ENCODE results near the gene CCDC92B. TPM values are rescaled to one million over a fixed set of nuclear protein-coding genes. Genes with fewer than 3 reads are reported as not detected.
"Not testable (repeated sequence)": the region's sequence is repeated elsewhere in the genome, so short reads cannot be mapped to it uniquely, and the experiment has no call there.

Gene CCDC92B
- total RNA-seq, 6 experiments from 2014 or later = not detected

- intact Hi-C loops (cut with DNase I) = no loop called here
- WGBS (ENCODE audit: insufficient coverage, low coverage, low lambda C conversion rate, missing lambda C conversion rate) = 87% methylated on average over 6 of the region's 22 CpGs
- TF ChIP-seq POLR2A (IDR thresholded peaks at IDR 0.05) = no peak
- TF ChIP-seq, protein P1, sequence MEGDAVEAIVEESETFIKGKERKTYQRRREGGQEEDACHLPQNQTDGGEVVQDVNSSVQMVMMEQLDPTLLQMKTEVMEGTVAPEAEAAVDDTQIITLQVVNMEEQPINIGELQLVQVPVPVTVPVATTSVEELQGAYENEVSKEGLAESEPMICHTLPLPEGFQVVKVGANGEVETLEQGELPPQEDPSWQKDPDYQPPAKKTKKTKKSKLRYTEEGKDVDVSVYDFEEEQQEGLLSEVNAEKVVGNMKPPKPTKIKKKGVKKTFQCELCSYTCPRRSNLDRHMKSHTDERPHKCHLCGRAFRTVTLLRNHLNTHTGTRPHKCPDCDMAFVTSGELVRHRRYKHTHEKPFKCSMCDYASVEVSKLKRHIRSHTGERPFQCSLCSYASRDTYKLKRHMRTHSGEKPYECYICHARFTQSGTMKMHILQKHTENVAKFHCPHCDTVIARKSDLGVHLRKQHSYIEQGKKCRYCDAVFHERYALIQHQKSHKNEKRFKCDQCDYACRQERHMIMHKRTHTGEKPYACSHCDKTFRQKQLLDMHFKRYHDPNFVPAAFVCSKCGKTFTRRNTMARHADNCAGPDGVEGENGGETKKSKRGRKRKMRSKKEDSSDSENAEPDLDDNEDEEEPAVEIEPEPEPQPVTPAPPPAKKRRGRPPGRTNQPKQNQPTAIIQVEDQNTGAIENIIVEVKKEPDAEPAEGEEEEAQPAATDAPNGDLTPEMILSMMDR (IDR thresholded peaks at IDR 0.05) = no peak
- ATAC-seq = no peak
- DNase-seq = peak in 2 of 3 donors; percentile 7 to 49
- H3K36me3 ChIP-seq = peaks cover 0 to 72% (median 35%) of the 10 kb centered on the region in 4 donors
- peaks cover 0 to 35% (median 8%) of the 10 kb centered on the region in 4 donors for H3K4me1 ChIP-seq
- H3K4me3 ChIP-seq = no peak overlapping the region
- H3K27ac ChIP-seq = no peak overlapping the region
- no peaks in the 10 kb centered on the region for H3K27me3 ChIP-seq
- H3K9me3 ChIP-seq = no peaks in the 10 kb centered on the region
These were observed 47.3 kb downstream of the CCDC92B start for GRCh38 chr17:2701996-2702741.

GRCh38 chr17:2701161-2701995, 48.1 kb downstream of the CCDC92B start:
- peak; percentile 20 to 48 (median 47) for DNase-seq
- no peak overlapping the region for H3K27ac ChIP-seq
- TF ChIP-seq, protein P1 (IDR thresholded peaks at IDR 0.05) = no peak
- TF ChIP-seq POLR2A (IDR thresholded peaks at IDR 0.05) = no peak
- H3K4me3 ChIP-seq = no peak overlapping the region
- WGBS (ENCODE audit: insufficient coverage, low coverage, low lambda C conversion rate, missing lambda C conversion rate) = 91% methylated on average over 15 of the region's 41 CpGs
- intact Hi-C loops (cut with DNase I) = no loop called here
- H3K27me3 ChIP-seq = no peaks in the 10 kb centered on the region
- no peak for ATAC-seq
- H3K4me1 ChIP-seq = peaks cover 0 to 27% (median 4%) of the 10 kb centered on the region in 4 donors
- no peaks in the 10 kb centered on the region for H3K9me3 ChIP-seq
- H3K36me3 ChIP-seq = peaks cover 0 to 80% (median 36%) of the 10 kb centered on the region in 4 donors

DNA sequence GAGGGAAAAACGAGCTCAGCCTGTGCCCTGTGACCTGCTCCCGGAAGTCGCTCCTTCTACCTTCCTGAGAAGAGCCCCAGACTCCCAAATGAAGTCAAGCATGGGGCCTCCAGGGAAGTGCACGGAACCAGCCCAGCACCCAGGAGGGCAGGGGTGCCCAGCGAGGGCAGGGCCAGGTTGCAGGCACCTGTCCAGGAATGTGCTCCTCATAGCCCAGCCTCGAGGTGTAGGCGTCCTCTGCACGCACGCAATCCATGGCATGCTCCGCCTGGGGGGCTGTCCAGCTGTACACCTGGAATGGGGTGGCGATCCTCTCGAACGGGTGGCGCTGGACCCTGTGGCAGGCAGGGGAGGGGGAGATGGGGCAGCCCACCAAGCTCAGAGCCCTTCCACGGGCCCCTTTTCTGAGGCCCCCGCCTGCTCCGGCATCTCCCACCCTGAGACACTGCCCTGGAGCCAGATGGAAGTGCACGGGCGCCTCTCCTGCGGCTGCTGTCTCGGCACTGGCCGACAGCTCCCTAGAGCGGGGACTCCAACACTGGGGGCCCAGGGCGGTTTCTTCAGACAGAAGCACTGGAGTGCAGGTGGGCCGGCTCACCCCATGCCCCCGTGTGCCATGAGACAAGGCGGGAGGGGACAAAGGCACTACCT, 48.8 kb downstream of the CCDC92B start:
- 49% methylated on average over 4 of the region's 27 CpGs for WGBS (ENCODE audit: insufficient coverage, low coverage, low lambda C conversion rate, missing lambda C conversion rate)
- Histone ChIP-seq H3K27ac (no peak overlapping the region), H3K4me1 (peaks cover 0 to 20% (median under 1%) of the 10 kb centered on the region in 4 donors), H3K4me3 (no peak overlapping the region), H3K27me3 (no peaks in the 10 kb centered on the region), H3K9me3 (no peaks in the 10 kb centered on the region), H3K36me3 (peaks cover 0 to 87% (median 42%) of the 10 kb centered on the region in 4 donors)
- DNase-seq (peak; percentile 19 to 42 (median 39)), ATAC-seq (no peak)
- intact Hi-C loops (cut with DNase I) = no loop called here
- TF ChIP-seq POLR2A (IDR thresholded peaks at IDR 0.05) = no peak
- TF ChIP-seq, protein P1 (IDR thresholded peaks at IDR 0.05) = no peak

DNA sequence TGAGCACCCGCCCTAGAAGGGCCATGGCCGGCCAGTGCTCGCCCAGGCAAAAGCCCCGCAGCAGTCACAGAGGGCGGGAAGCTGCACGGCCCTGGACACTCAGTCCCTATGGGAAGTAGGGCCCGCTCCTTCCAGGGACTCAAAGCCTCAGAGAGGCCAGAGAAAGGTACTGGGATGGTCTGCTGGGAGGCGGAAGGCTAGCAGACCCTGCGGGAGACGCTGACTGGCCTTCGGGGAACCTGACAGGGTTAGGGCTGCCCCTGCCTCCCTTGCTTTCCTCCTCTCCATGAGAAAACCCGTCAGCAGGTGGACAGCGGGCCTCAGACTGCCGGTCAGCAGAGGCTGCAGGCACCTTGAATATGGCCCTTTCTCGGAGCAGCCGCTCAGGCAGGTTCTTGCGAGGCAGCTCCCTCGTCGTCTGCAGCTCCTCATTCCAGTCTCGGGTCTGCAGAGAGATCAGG, 49.4 kb downstream of the CCDC92B start:
- no peak overlapping the region for H3K4me3 ChIP-seq
- WGBS (ENCODE audit: insufficient coverage, low coverage, low lambda C conversion rate, missing lambda C conversion rate) = 88% methylated on average over 6 of the region's 20 CpGs
- H3K4me1 ChIP-seq = peaks cover 0 to 16% (median 0%) of the 10 kb centered on the region in 4 donors
- ATAC-seq (no peak), DNase-seq (peak; percentile 18 to 39 (median 19))
- H3K36me3 ChIP-seq = peaks cover 0 to 93% (median 45%) of the 10 kb centered on the region in 4 donors
- no peaks in the 10 kb centered on the region for H3K27me3 ChIP-seq
- no peaks in the 10 kb centered on the region for H3K9me3 ChIP-seq
- H3K27ac ChIP-seq = no peak overlapping the region
- TF ChIP-seq, protein P1 (IDR thresholded peaks at IDR 0.05) = no peak
- no peak for TF ChIP-seq POLR2A (IDR thresholded peaks at IDR 0.05)
- intact Hi-C loops (cut with DNase I) = no loop called here

DNA sequence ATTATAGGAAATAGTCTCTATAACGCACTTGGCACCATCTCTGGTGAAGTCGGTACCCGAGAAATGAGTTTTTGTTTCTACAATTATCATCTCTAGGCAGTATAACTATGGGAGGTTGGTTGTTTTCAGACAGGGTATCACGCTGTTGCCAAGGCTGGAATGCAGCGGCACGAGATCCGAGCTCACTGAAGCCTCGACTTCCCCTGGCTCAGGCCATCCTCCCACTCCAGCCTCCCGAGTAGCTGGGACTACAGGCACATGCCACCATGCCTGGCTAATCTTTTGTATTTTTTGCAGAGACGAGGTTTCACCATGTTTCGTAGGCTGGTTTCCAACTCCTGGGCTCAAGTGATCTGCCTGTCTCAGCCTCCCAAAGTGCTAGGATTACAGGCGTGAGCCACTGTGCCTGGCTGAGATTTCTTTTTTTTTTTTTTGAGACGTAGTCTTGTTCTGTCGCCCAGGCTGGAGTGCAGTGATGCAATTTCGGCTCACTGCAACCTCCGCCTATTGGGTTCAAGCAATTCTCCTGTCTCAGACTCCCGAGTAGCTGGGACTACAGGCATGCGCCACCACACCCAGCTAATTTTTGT, 50.1 kb downstream of the CCDC92B start:
- intact Hi-C loops (cut with DNase I); H3K27me3 ChIP-seq; ATAC-seq; H3K4me3 ChIP-seq; H3K27ac ChIP-seq; H3K9me3 ChIP-seq; H3K4me1 ChIP-seq: not testable (repeated sequence)
- H3K36me3 ChIP-seq = peaks cover 0 to 100% (median 49%) of the 10 kb centered on the region in 4 donors
- DNase-seq = peak in 2 of 3 donors; percentile 15 to 16
- 63% methylated on average over 4 of the region's 18 CpGs for WGBS (ENCODE audit: insufficient coverage, low coverage, low lambda C conversion rate, missing lambda C conversion rate)
